ENCODE measurements around the gene LSR. TPM values are rescaled to one million over a fixed set of nuclear protein-coding genes. Genes with fewer than 3 reads are reported as not detected.

Gene LSR
- total RNA-seq, 2 experiments from 2014 or later = 8.2 to 11.2 TPM

DNA sequence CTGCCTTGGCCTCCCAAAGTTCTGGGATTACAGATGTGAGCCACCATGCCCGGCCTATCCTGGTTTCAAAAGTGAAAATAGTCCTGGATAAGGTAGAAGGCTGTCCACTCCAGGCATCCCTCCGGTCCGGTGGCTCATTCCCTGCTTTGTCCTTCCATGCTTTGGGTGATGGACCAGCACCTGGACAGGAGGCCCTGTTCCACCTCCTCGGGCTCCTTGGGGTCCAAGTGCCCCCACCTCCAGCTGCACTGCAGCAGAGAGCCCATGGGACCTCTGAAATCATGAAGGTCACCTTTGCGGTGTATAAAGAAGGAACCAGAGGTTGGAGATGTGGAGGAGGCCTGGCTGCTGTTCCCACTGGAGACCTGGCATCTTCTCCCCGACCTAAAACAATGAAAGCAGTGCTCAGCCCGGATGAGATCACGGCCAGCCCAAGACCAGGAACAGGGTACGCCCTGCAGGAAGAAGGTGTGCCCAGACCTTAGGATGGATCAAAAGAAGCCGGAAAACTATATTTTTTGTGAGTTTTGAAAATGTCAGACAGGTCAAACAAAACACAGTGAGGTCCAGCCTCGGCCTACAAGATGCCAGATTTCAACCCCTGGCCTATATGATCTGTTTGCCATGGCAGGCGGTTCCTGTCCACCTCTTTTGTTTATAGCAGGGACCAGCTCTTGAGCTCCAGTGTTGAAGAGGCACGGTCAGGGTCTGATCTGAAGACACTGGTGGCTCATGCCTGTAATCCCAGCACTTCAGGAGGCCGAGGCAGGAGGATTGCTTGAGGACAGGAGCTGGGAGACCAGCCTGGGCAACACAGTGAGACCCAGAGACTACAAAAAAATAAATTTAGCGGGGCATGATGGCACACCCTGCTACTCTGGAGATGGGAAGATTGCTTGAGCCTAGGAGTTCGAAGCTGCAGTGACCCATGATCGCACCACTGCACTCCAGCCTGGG, 5.8 kb downstream of the LSR start:
- Mint-ChIP-seq H3K4me1 (ENCODE audit: low read depth) (peaks cover 18% of the 10 kb centered on the region), H3K27ac (no peak overlapping the region), H3K4me3 (no peak overlapping the region), H3K36me3 (ENCODE audit: low read depth) (peaks cover 1% of the 10 kb centered on the region), H3K9me3 (no peaks in the 10 kb centered on the region), H3K27me3 (ENCODE audit: low read depth) (no peaks in the 10 kb centered on the region)
- intact Hi-C loops (cut with micrococcal nuclease) = no loop called here
- CTCF ChIA-PET = no interaction called here
- DNase-seq = peak; percentile 3

DNA sequence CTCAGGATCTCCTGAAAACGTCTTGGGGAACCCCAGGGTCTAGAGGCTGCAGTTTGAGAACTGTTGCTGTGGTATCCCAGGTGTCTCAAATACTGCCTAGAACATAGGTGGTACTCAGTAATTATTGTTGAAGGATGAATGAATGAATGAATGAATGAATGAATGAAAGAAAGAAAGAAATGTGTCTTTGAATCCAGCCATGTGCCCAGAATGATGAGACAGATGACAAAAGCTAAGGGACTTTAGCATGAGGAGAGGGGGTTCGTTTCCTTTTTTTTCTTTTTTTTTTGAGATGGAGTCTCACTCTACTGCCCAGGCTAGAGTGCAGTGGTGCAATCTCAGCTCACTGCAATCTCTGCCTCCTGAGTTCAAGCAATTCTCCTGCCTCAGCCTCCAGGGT, 7.8 kb downstream of the LSR start:
- CTCF ChIA-PET = no interaction called here
- Mint-ChIP-seq H3K9me3 (no peaks in the 10 kb centered on the region), H3K36me3 (ENCODE audit: low read depth) (peaks cover 1% of the 10 kb centered on the region), H3K4me1 (ENCODE audit: low read depth) (peaks cover 17% of the 10 kb centered on the region), H3K4me3 (no peak overlapping the region), H3K27ac (peak overlapping the region; percentile 53), H3K27me3 (ENCODE audit: low read depth) (no peaks in the 10 kb centered on the region)
- intact Hi-C loops (cut with micrococcal nuclease) = no loop called here
- no peak for DNase-seq

DNA sequence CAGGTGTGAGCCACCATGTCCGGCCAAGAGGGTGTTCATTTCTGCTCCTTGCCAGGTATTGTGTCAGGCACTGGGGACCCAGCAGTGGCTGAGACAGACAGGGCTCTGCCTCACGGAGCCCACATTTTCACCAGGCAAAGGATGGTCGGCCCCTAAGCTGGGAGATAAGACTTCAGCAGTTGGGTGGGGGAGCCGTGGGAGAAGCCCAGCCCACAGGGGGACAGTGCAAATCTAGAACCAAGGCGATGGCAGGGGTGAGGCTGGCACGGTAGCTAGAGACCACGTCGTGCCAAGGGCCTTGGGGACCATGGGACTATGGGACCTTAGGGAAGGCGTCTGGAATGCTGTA, 8.3 kb downstream of the LSR start:
- intact Hi-C loops (cut with micrococcal nuclease) = no loop called here
- Mint-ChIP-seq H3K9me3 (no peaks in the 10 kb centered on the region), H3K4me3 (no peak overlapping the region), H3K27me3 (ENCODE audit: low read depth) (no peaks in the 10 kb centered on the region), H3K36me3 (ENCODE audit: low read depth) (peaks cover 1% of the 10 kb centered on the region), H3K4me1 (ENCODE audit: low read depth) (peaks cover 17% of the 10 kb centered on the region), H3K27ac (no peak overlapping the region)
- CTCF ChIA-PET = no interaction called here
- DNase-seq = peak; percentile 2

DNA sequence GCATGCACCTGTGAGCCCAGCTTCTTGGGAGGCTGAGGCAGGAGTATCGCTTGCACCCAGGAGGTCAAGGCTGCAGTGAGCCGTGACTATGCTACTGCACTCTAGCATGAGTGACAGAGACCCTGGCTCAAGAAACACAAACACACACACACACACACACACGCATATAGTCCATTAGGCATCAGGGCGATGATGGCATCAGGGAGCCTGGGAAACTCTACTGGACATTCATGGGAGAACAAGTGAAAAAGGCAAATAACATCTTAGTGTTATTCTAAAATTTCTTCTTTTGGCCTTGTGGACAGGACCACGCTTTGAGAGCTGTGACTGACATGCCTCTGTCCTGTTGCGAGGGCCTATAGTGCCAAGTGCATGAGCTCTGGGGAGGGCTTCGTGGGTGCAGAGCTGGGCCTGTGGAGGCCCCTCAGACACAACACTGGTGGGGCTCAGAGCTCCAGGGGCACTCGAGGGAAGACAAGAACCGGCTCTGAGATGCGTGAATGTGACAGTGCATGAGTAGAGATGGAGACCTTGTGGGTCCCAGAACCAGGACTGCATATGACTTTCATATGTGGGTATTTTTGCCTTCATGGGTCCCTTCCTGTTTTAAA, 12.0 kb downstream of the LSR start:
- CTCF ChIA-PET = interaction anchor here (1.4 kb wide), 1 partner anchor 119 kb away, joined by 4 read pairs; no protein-coding TSS in a partner anchor
- H3K4me3 Mint-ChIP-seq = no peak overlapping the region
- no peaks in the 10 kb centered on the region for H3K27me3 Mint-ChIP-seq (ENCODE audit: low read depth)
- H3K27ac Mint-ChIP-seq = no peak overlapping the region
- intact Hi-C loops (cut with micrococcal nuclease) = no loop called here
- H3K9me3 Mint-ChIP-seq = no peaks in the 10 kb centered on the region
- peak; percentile 1 for DNase-seq
- H3K4me1 Mint-ChIP-seq (ENCODE audit: low read depth) = peaks cover 26% of the 10 kb centered on the region
- peaks cover 1% of the 10 kb centered on the region for H3K36me3 Mint-ChIP-seq (ENCODE audit: low read depth)

DNA sequence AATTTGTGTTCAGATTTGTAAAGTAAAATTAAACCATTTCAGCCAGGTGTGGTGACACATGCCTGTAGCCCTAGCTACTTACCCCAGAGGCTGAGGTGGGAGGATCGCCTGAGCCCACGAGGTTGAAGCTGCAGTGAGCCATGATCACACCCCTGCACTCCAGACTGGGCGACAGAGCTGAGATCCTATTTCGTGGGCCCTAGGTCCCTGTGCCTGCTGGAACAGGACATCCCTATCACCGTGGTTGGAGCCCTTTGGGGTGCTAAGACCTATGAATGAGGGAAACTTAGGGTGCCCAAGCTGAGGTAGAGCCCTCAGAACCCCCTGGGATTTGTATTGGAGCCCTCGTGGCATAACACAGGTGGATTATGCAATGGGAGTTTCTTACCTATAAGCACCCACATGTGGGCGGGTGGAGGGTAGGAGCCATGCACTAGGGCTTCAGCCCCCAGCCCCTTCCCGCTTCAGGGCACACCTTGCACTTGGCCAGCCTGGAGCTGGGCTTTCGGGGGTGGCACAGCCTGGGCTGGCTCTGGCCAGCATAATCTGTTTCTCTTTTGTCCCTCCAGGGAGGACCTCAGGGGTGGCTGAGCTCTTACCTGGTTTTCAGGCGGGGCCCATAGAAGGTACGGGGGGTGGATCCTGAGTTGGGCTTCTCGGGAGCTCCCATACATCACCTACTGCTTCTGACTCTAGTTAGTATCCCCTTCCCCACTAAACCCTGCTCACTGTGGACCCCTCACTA, 12.7 kb downstream of the LSR start:
- H3K4me3 Mint-ChIP-seq = no peak overlapping the region
- peak; percentile 4 for DNase-seq
- intact Hi-C loops (cut with micrococcal nuclease) = no loop called here

DNA sequence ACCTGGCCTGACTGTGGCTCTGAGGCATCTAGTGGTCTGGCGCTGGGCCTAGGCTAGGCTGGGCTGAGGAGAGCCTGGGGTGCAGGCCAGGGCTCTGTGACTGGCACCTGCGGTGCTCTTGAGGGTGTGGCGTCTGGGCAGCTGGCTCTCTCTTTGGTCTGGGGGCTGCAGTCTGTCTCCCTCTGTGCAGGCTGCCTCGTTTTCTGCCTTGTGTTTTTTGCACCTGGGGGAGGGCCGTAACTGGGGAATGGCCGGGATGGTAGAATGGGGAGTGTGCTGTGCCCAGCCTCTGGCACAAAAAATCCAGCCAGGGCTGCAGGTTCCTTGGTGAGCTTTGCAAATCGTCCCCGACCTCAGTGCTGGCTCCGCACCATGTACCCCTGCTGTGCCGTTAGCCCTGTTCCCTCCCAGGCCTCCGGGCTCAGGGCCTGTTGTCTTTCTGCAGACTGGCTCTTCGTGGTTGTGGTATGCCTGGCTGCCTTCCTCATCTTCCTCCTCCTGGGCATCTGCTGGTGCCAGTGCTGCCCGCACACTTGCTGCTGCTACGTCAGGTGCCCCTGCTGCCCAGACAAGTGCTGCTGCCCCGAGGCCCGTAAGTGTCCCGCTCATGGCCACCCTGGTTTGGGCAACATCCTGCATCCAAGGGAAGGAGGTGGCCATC, 13.4 kb downstream of the LSR start:
- H3K4me1 Mint-ChIP-seq (ENCODE audit: low read depth) = peaks cover 25% of the 10 kb centered on the region
- intact Hi-C loops (cut with micrococcal nuclease) = no loop called here
- CTCF ChIA-PET = no interaction called here
- H3K27me3 Mint-ChIP-seq (ENCODE audit: low read depth) = no peaks in the 10 kb centered on the region
- H3K27ac Mint-ChIP-seq = peak overlapping the region; percentile 17
- H3K36me3 Mint-ChIP-seq (ENCODE audit: low read depth) = peaks cover 2% of the 10 kb centered on the region
- H3K9me3 Mint-ChIP-seq = no peaks in the 10 kb centered on the region
- H3K4me3 Mint-ChIP-seq = no peak overlapping the region
- peak; percentile 3 for DNase-seq

More for the DNA sequence above, 12.7 kb downstream of the LSR start:
- H3K4me1 Mint-ChIP-seq (ENCODE audit: low read depth) = peaks cover 30% of the 10 kb centered on the region
- no peak overlapping the region for H3K27ac Mint-ChIP-seq
- no peaks in the 10 kb centered on the region for H3K27me3 Mint-ChIP-seq (ENCODE audit: low read depth)
- CTCF ChIA-PET = no interaction called here
- no peaks in the 10 kb centered on the region for H3K9me3 Mint-ChIP-seq
- H3K36me3 Mint-ChIP-seq (ENCODE audit: low read depth) = peaks cover 1% of the 10 kb centered on the region

DNA sequence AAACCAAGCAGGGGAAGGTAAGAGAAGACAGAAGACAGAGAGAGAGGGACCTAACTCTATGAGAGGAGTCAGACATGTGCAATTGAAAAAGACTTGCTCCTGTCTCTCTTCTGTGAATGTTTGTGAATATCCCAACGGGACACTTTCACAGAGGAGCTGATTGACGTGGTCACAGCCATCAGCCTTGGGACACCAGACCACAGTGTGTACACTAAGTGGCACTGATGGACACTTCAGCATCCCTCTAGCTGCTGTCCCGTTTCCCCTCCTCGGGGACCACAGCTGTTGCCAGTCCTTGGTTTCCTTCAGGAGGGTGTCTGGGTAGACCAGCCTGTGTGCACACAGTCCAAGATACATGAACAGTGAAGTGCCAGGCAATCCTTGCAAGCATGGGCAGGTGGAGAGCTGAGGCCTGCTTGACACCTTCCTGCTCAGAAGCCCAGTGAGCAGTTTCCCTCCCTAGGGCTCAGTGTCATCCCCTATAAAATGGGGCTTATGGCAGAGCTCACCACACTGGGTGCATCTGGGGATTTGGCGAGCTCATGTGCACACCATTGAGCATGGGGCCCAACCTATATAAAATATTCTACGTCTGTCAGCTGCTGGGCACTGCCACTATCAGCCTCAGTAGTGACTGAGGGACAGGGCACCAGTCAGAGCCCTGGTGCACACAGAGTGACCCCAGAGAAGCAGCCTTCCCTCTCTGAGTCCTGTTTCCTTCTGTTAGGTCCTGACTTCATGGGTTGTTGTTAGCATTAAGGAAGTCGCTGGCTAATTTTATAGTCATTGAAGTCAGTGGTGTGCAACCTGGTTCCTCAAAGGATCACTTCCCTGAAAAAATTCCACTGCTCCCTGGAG, 15.7 kb downstream of the LSR start:
- Mint-ChIP-seq H3K27ac (peak overlapping the region; percentile 62), H3K27me3 (ENCODE audit: low read depth) (no peaks in the 10 kb centered on the region), H3K4me1 (ENCODE audit: low read depth) (peaks cover 16% of the 10 kb centered on the region), H3K9me3 (no peaks in the 10 kb centered on the region), H3K36me3 (ENCODE audit: low read depth) (peaks cover 5% of the 10 kb centered on the region), H3K4me3 (no peak overlapping the region)
- intact Hi-C loops (cut with micrococcal nuclease) = loop anchor here (5.0 kb wide), 1 partner anchor 202 kb away; no protein-coding TSS in a partner anchor
- peak; percentile 3 for DNase-seq
- CTCF ChIA-PET = interaction anchor here (0.6 to 1.0 kb wide), 5 partner anchors 10 to 291 kb away, joined by 3 to 4 read pairs (median 3); no protein-coding TSS in a partner anchor

DNA sequence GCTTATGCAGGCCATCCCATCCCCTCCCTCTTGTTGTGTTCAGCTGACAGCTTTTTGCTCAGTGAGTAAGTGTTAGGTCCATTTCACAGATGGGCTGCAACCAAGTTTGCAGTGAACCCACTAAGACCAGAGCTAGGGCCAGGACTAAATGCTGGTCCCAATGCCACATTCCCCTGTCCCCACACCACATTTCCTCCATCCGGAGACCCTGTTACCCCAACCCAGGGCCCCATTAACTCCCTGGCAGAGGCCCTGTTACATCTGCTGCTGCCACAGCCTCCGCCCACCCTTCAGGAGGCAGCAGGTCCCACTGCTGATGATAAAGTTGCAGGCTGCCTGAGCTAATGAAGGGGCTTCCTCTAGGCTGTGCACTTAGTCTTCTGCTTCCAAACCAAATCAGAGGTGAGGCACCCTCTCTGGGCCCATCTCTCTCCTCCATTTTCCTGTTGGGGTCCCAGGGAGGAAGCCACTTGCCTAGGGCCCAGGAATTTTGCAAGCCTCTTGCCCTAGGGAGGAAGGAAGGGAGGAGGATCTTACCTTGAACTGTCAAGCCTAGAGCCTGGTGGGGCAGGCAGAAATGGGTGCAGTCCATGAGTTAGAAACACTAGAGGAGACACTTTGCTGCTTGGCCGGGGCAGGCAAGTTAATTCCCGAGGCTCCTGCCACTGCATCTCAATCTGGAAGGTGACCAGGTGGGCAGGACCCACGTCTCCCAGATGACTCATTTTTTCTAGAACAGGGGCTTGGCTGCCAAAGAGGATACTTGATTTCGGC, 16.5 kb downstream of the LSR start:
- CTCF ChIA-PET = interaction anchor here (0.7 to 1.6 kb wide), 5 partner anchors 9 to 124 kb away, joined by 3 to 5 read pairs (median 3); partner anchors contain the start of gene FXYD7
- H3K4me3 Mint-ChIP-seq = peak overlapping the region; percentile 91
- no peaks in the 10 kb centered on the region for H3K9me3 Mint-ChIP-seq
- intact Hi-C loops (cut with micrococcal nuclease) = loop anchor here (5.0 kb wide), 1 partner anchor 203 kb away; no protein-coding TSS in a partner anchor
- peaks cover 16% of the 10 kb centered on the region for H3K4me1 Mint-ChIP-seq (ENCODE audit: low read depth)
- H3K27ac Mint-ChIP-seq = peak overlapping the region; percentile 62
- H3K27me3 Mint-ChIP-seq (ENCODE audit: low read depth) = no peaks in the 10 kb centered on the region
- peak; percentile 6 for DNase-seq
- peaks cover 5% of the 10 kb centered on the region for H3K36me3 Mint-ChIP-seq (ENCODE audit: low read depth)

DNA sequence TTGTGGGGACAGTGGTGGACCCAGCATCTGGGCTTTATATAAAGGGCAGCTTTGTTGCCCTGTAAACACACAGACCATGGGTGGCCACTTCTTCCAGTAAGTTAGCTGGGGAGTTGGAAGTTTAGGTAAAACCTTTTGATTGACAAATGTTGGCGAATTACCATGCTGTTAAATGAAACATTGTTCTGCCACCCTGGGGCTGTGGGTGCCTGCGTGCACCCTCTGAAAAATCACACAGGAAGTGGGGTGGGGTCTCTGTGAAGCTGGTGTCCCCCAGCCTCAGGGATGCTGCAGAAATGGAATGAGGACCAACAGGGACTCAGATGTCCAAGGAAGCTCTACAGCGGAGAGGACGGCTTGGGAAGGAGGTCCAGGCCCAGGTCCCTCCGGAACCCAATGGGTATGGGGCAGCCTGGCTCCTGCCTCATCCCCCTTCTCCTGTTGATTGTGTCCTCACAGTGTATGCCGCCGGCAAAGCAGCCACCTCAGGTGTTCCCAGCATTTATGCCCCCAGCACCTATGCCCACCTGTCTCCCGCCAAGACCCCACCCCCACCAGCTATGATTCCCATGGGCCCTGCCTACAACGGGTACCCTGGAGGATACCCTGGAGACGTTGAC, 17.2 kb downstream of the LSR start:
- intact Hi-C loops (cut with micrococcal nuclease) = loop anchor here (5.0 kb wide), 1 partner anchor 204 kb away; no protein-coding TSS in a partner anchor
- peaks cover 21% of the 10 kb centered on the region for H3K4me1 Mint-ChIP-seq (ENCODE audit: low read depth)
- CTCF ChIA-PET = interaction anchor here (0.5 to 1.6 kb wide), 4 partner anchors 25 to 123 kb away, joined by 3 to 5 read pairs (median 4); partner anchors contain the start of gene FXYD7
- no peaks in the 10 kb centered on the region for H3K27me3 Mint-ChIP-seq (ENCODE audit: low read depth)
- peak; percentile 3 for DNase-seq
- no peaks in the 10 kb centered on the region for H3K9me3 Mint-ChIP-seq
- H3K4me3 Mint-ChIP-seq = peak overlapping the region; percentile 91
- peaks cover 7% of the 10 kb centered on the region for H3K36me3 Mint-ChIP-seq (ENCODE audit: low read depth)
- peak overlapping the region; percentile 62 for H3K27ac Mint-ChIP-seq
